Measurements from ENCODE around the gene PARD3B.

GRCh38 chr2:205032093-205032551 lies 486.8 kb downstream of the PARD3B start:
- no peak for TF ChIP-seq POLR2A (IDR thresholded peaks at IDR 0.05)
- TF ChIP-seq CTCF (IDR thresholded peaks at IDR 0.05): no peak
- no peak for TF ChIP-seq POLR2AphosphoS5 (IDR thresholded peaks at IDR 0.05)

Data from prostate gland (tissue), 2 donors.